GM18517 (cell line): ENCODE measurements around the gene CACNA1E.

Source experiments
- ATAC-seq: cut with Tn5 transposase; IDR thresholded peaks from one replicate; pipeline ENCODE4 v1.9.1; 2021; ENCODE audit warnings: mild to moderate bottlenecking, moderate library complexity; ENCODE audit not compliant: unreplicated experiment

Gene CACNA1E

GRCh38 chr1:181748013-181748412 lies 264.7 kb downstream of the CACNA1E start:
- ATAC-seq = no peak

GRCh38 chr1:181754103-181754502 lies 270.8 kb downstream of the CACNA1E start:
- no peak for ATAC-seq

- no peak for ATAC-seq
Measured at GRCh38 chr1:181759481-181759880, 276.2 kb downstream of the CACNA1E start.

GRCh38 chr1:181763736-181764135 lies 280.4 kb downstream of the CACNA1E start:
- no peak for ATAC-seq

- ATAC-seq = no peak
Measured at GRCh38 chr1:181765451-181766026, 282.2 kb downstream of the CACNA1E start.

GRCh38 chr1:181767001-181767708 lies 283.8 kb downstream of the CACNA1E start:
- ATAC-seq = no peak

- peak; percentile 76 for ATAC-seq
Measured at GRCh38 chr1:181768211-181768929, 285.1 kb downstream of the CACNA1E start.

GRCh38 chr1:181768930-181769280 lies 285.6 kb downstream of the CACNA1E start:
- ATAC-seq = no peak

- no peak for ATAC-seq
Measured at GRCh38 chr1:181769846-181770245, 286.5 kb downstream of the CACNA1E start.

GRCh38 chr1:181772714-181773113 lies 289.4 kb downstream of the CACNA1E start:
- no peak for ATAC-seq

GRCh38 chr1:181776044-181776443 lies 292.7 kb downstream of the CACNA1E start:
- no peak for ATAC-seq

GRCh38 chr1:181777286-181777685 lies 294.0 kb downstream of the CACNA1E start:
- ATAC-seq = no peak

GRCh38 chr1:181777812-181778211 lies 294.5 kb downstream of the CACNA1E start:
- ATAC-seq = no peak

GRCh38 chr1:181778640-181779260 lies 295.4 kb downstream of the CACNA1E start:
- no peak for ATAC-seq

- no peak for ATAC-seq
Measured at GRCh38 chr1:181779343-181779742, 296.0 kb downstream of the CACNA1E start.

- ATAC-seq = no peak
Measured at GRCh38 chr1:181783208-181783607, 299.9 kb downstream of the CACNA1E start.

- ATAC-seq = no peak
Measured at GRCh38 chr1:181784039-181784683, 300.8 kb downstream of the CACNA1E start.

GRCh38 chr1:181789395-181789794 lies 306.1 kb downstream of the CACNA1E start:
- ATAC-seq = no peak

- no peak for ATAC-seq
Measured at GRCh38 chr1:181791721-181792120, 308.4 kb downstream of the CACNA1E start.

GRCh38 chr1:181793831-181794230 lies 310.5 kb downstream of the CACNA1E start:
- no peak for ATAC-seq

GRCh38 chr1:181794332-181794731 lies 311.0 kb downstream of the CACNA1E start:
- ATAC-seq = no peak
